ENCODE measurements around the gene SHROOM2.
A peak's percentile ranks its signal among the peaks of the same experiment; 100 is the strongest.

SHROOM2 gene

DNA sequence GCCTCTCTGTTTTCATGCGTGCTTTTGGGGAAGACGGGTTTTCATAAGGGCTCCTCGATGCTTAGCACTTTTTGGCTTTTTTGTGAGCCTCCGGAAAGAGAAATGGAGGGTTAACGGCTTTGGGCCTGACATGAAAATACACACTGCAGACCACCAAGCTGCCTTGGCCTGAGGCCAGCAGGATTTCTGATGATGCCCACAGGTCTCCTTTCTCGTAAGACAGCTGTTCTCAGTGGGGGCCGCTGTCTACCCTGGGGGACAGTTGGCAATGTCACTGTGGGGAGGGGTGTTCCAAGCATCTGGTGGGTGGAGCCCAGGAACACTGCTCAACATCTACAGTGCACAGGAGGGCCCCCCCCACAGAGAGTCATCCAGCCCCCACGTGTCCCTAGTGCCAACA, 151.5 kb downstream of the SHROOM2 start:
- FAIRE-seq (no peak), DNase-seq (ENCODE audit: insufficient read length, low spot score) (no peak)
- no peak for TF ChIP-seq SPI1 (IDR thresholded peaks at IDR 0.05; ENCODE audit: low read depth, low read length)
- no peak for TF ChIP-seq POU2F2 (IDR thresholded peaks at IDR 0.05; ENCODE audit: low read depth, low read length)
- no peak for TF ChIP-seq POLR2A (IDR thresholded peaks at IDR 0.05; ENCODE audit: low read depth, low read length)
- no peak for TF ChIP-seq TAF1 (IDR thresholded peaks at IDR 0.05; ENCODE audit: low read depth, low read length)
- no peak for TF ChIP-seq PAX5 (IDR thresholded peaks at IDR 0.05; ENCODE audit: insufficient read depth, low read length, severe bottlenecking)
- no peak for TF ChIP-seq POLR2AphosphoS5 (IDR thresholded peaks at IDR 0.05; ENCODE audit: low read depth, low read length)

DNA sequence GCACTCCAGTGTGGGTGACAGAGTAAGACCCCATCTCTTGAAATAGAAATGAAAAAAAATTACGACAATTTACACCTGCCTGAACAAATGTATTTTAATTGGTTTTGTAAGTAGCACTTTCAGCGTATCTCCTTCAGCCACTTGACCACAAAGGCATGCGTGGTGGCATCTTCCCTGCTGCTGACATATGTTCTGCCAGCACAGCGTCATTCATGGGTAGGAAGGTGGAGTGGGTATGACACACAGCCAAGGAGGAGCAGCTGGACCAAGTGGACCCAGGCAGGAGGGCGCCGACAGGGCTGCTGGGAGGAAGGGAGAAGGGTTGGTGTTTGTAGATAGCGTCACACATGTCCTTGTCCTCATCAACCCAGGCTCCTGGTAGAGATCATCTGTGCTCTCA, 152.3 kb downstream of the SHROOM2 start:
- no peak for FAIRE-seq
- DNase-seq (ENCODE audit: insufficient read length, low spot score): no peak
- TF ChIP-seq TAF1 (IDR thresholded peaks at IDR 0.05; ENCODE audit: low read depth, low read length) (no peak), POU2F2 (IDR thresholded peaks at IDR 0.05; ENCODE audit: low read depth, low read length) (no peak), POLR2AphosphoS5 (IDR thresholded peaks at IDR 0.05; ENCODE audit: low read depth, low read length) (no peak), POLR2A (IDR thresholded peaks at IDR 0.05; ENCODE audit: low read depth, low read length) (no peak), PAX5 (IDR thresholded peaks at IDR 0.05; ENCODE audit: insufficient read depth, low read length, severe bottlenecking) (no peak), SPI1 (IDR thresholded peaks at IDR 0.05; ENCODE audit: low read depth, low read length) (no peak)

DNA sequence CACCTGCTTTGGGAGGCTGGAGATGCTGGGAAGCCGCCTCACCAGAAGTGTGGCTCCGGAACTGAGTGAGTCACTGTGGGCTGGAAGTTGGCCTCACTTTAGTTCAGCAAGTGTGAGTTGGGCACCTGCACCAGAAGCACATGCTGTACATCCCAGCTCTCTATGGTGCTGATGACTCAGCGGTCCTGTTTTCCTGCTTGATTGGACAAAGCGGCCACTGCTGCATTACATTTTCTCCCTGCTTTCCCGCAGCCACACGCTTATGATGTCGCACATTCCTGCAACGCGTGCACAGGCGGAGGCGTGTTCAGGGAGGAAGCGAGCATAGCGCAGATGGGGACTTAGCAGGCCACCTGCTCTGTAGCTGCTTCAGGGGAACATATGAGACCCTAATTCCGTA, 154.2 kb downstream of the SHROOM2 start:
- DNase-seq (ENCODE audit: insufficient read length, low spot score): no peak
- TF ChIP-seq POLR2AphosphoS5 (IDR thresholded peaks at IDR 0.05; ENCODE audit: low read depth, low read length) (no peak), PAX5 (IDR thresholded peaks at IDR 0.05; ENCODE audit: insufficient read depth, low read length, severe bottlenecking) (no peak), POLR2A (IDR thresholded peaks at IDR 0.05; ENCODE audit: low read depth, low read length) (no peak), SPI1 (IDR thresholded peaks at IDR 0.05; ENCODE audit: low read depth, low read length) (no peak), TAF1 (IDR thresholded peaks at IDR 0.05; ENCODE audit: low read depth, low read length) (no peak), POU2F2 (IDR thresholded peaks at IDR 0.05; ENCODE audit: low read depth, low read length) (no peak)
- FAIRE-seq: no peak

DNA sequence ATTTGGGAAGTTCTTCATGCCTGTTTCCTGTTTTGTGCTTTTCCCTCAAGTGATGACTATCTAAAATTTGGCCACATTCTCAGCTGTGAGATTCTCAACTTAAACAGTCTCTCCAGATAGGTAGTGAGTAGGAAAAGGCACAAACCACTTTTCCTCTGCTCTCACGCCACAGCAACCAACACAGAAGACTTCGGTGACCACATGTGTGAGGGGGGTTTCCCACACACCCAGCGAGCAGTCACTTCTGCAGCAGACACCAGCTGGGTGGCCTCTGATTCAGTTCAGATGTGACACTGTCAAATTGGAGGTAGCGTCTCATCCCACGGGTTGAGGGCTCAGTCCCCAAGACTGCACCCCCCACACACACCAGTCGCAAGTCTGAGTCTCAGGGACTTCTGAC, 155.9 kb downstream of the SHROOM2 start:
- TF ChIP-seq POU2F2 (IDR thresholded peaks at IDR 0.05; ENCODE audit: low read depth, low read length): peak; percentile 69; the same call in 1 of the 2 replicates
- no peak for TF ChIP-seq PAX5 (IDR thresholded peaks at IDR 0.05; ENCODE audit: insufficient read depth, low read length, severe bottlenecking)
- no peak; the same call in 1 of the 2 replicates for TF ChIP-seq SPI1 (IDR thresholded peaks at IDR 0.05; ENCODE audit: low read depth, low read length)
- TF ChIP-seq POLR2AphosphoS5 (IDR thresholded peaks at IDR 0.05; ENCODE audit: low read depth, low read length): peak; percentile 45; the same call in 1 of the 2 replicates
- peak; percentile 97 for FAIRE-seq
- DNase-seq (ENCODE audit: insufficient read length, low spot score): no peak

DNA sequence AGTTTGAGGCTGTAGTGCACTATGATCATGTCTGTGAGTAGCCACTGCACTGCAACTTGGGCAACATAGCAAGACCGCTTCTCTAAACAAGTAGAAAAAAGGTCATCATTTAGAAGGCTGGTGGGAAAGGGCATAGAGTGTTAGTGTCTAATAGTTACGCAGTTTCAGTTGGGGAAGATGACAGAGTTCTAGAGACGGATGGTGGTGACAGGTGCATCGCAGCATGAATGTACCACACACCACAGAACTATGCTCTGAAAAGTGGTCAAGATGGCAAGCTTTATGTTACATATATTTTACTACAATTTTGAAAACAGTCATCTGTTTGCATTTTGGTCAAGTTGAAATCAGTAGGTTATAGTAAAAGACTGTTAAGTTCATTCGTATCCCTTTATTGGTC, 157.2 kb downstream of the SHROOM2 start:
- FAIRE-seq (peak; percentile 97), DNase-seq (ENCODE audit: insufficient read length, low spot score) (no peak)
- TF ChIP-seq POLR2AphosphoS5 (IDR thresholded peaks at IDR 0.05; ENCODE audit: low read depth, low read length) (no peak), TAF1 (IDR thresholded peaks at IDR 0.05; ENCODE audit: low read depth, low read length) (no peak), POU2F2 (IDR thresholded peaks at IDR 0.05; ENCODE audit: low read depth, low read length) (no peak), POLR2A (IDR thresholded peaks at IDR 0.05; ENCODE audit: low read depth, low read length) (no peak), SPI1 (IDR thresholded peaks at IDR 0.05; ENCODE audit: low read depth, low read length) (no peak), PAX5 (IDR thresholded peaks at IDR 0.05; ENCODE audit: insufficient read depth, low read length, severe bottlenecking) (no peak)

DNA sequence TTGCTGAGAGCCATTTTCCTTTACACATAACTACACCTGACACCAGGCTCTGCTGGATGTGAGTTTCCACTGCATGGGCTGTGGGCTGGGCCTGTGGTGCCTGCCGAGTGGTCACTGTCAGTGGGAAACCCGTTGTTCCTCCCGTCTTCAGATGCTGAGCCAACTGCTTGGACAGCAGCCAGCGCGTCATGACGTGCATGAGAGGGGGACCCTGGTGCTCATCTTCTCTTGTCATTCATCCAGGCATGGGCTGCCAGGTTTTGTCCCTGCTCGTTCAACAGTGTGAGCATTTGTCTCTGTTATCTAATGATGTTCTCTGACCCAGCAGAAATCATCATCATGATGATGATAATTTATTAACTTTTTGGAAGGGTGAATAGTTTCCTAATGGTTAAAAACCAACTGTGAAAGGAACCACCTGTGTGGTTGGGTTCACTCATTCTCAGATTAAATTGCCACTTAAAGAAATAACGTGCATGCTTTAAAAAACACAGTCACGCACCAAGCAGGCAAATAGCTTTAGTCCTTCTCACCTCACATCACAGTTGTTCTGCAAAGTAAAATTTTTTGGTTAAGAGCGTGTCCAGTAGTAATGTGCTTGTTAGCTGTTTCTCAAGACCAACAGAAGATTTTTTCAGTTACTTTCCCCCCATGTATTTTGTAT, 161.0 kb downstream of the SHROOM2 start:
- no peak for DNase-seq (ENCODE audit: insufficient read length, low spot score)
- no peak for TF ChIP-seq TAF1 (IDR thresholded peaks at IDR 0.05; ENCODE audit: low read depth, low read length)
- TF ChIP-seq SPI1 (IDR thresholded peaks at IDR 0.05; ENCODE audit: low read depth, low read length): no peak
- no peak for TF ChIP-seq POLR2AphosphoS5 (IDR thresholded peaks at IDR 0.05; ENCODE audit: low read depth, low read length)
- no peak for TF ChIP-seq POLR2A (IDR thresholded peaks at IDR 0.05; ENCODE audit: low read depth, low read length)
- no peak for TF ChIP-seq PAX5 (IDR thresholded peaks at IDR 0.05; ENCODE audit: insufficient read depth, low read length, severe bottlenecking)
- no peak for TF ChIP-seq POU2F2 (IDR thresholded peaks at IDR 0.05; ENCODE audit: low read depth, low read length)
- no peak for FAIRE-seq

DNA sequence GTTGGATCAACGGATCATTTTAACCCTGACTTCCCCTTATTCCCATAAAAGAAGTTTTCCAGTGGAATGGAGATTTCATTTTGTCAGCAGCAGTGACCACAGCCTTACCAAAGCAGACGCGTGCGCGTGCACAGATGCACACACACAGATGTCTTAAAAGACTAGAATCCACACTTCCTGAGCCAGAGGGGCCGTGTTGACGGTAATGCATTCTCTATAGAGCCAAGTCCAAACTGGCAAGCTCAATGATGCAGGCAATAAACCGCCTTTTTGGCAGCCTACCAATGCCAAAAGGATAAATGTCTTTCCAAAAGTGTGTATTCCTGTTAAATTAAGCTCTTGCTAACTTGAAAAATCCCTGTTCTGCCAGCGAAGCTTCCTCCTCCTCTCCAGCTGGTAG, 162.2 kb downstream of the SHROOM2 start:
- FAIRE-seq: no peak
- TF ChIP-seq POU2F2 (IDR thresholded peaks at IDR 0.05; ENCODE audit: low read depth, low read length) (no peak), POLR2AphosphoS5 (IDR thresholded peaks at IDR 0.05; ENCODE audit: low read depth, low read length) (no peak), PAX5 (IDR thresholded peaks at IDR 0.05; ENCODE audit: insufficient read depth, low read length, severe bottlenecking) (no peak), SPI1 (IDR thresholded peaks at IDR 0.05; ENCODE audit: low read depth, low read length) (no peak), POLR2A (IDR thresholded peaks at IDR 0.05; ENCODE audit: low read depth, low read length) (no peak), TAF1 (IDR thresholded peaks at IDR 0.05; ENCODE audit: low read depth, low read length) (no peak)
- DNase-seq (ENCODE audit: insufficient read length, low spot score): no peak

DNA sequence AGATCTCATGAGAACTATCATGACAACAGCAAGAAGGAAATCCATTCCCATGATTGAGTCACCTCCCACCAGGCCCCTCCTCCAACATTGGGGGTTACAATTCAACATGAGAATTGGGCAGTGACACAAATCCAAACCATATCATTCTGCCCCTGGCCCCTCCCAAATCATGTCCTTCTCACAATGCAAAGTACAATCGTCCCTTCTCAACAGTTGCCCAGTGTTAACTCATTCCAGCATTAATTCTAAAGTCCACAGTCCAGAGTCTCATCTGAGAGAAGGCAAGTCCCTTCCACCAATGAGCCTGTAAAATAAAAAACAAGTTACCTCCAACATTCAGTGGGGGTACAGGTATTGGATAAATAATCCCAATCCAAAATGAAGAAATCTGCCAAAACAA, 166.1 kb downstream of the SHROOM2 start:
- TF ChIP-seq TAF1 (IDR thresholded peaks at IDR 0.05; ENCODE audit: low read depth, low read length): no peak
- TF ChIP-seq POU2F2 (IDR thresholded peaks at IDR 0.05; ENCODE audit: low read depth, low read length): no peak
- no peak for DNase-seq (ENCODE audit: insufficient read length, low spot score)
- no peak for FAIRE-seq

DNA sequence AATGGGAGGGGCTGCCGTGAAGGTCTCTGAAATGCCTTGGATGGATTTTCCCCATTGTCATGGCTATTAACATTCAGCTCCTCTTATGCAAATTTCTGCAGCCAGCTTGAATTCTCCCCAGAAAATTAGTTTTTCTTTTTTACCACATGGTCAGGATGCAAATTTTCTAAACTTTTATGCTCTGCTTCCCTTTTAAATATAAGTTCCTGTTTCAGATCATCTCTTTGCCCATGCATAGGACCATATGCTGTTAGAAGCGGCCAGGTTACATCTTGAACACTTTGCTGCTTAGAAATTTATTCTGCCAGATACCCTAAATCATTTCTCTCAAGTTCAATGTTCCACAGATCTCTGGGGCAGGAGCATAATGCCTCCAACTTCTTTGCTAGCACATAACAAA, 167.2 kb downstream of the SHROOM2 start:
- FAIRE-seq: no peak
- DNase-seq (ENCODE audit: insufficient read length, low spot score): no peak
- TF ChIP-seq SPI1 (IDR thresholded peaks at IDR 0.05; ENCODE audit: low read depth, low read length): no peak
- TF ChIP-seq POLR2A (IDR thresholded peaks at IDR 0.05; ENCODE audit: low read depth, low read length): no peak
- TF ChIP-seq TAF1 (IDR thresholded peaks at IDR 0.05; ENCODE audit: low read depth, low read length): no peak
- TF ChIP-seq PAX5 (IDR thresholded peaks at IDR 0.05; ENCODE audit: insufficient read depth, low read length, severe bottlenecking): no peak
- TF ChIP-seq POLR2AphosphoS5 (IDR thresholded peaks at IDR 0.05; ENCODE audit: low read depth, low read length): no peak
- TF ChIP-seq POU2F2 (IDR thresholded peaks at IDR 0.05; ENCODE audit: low read depth, low read length): no peak

DNA sequence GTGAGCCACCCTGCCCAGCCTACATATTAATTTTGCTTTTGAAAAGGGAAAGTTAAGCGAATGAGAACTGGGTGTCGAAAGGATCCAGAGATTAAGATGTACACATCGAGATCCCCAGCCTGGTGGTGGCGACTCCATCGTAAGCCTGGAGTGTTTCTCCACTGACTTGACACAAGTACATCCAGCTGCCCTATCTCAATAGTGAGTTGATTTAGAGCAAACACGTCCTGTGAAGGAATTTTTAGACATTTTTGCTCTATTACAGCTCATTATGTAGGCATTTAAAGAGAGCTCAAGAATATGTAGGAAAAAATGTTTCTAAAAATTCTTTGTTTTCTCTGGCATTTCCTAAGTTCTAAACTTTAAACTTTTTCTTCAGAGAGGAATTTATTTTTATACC, 169.3 kb downstream of the SHROOM2 start:
- no peak for TF ChIP-seq POLR2A (IDR thresholded peaks at IDR 0.05; ENCODE audit: low read depth, low read length)
- TF ChIP-seq POU2F2 (IDR thresholded peaks at IDR 0.05; ENCODE audit: low read depth, low read length): no peak
- TF ChIP-seq SPI1 (IDR thresholded peaks at IDR 0.05; ENCODE audit: low read depth, low read length): no peak
- no peak for FAIRE-seq
- DNase-seq (ENCODE audit: insufficient read length, low spot score): no peak
